ENCODE measurements around the gene SRA1.

DNA sequence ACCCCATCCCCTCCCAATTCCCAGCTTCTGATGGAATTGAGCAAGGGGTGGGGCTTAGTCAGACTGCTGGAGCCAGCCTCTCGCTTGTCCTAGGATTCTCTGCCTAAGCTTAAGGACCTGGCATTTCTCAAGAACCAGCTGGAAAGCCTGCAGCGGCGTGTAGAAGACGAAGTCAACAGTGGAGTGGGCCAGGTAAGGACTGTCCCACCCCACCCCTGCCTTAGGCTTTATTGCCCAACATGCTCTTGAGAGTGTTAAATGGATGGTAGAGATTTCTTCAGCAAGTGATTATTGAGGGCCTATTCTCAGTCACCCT, 8.5 kb upstream of the SRA1 start:
- TF ChIP-seq, protein P1, sequence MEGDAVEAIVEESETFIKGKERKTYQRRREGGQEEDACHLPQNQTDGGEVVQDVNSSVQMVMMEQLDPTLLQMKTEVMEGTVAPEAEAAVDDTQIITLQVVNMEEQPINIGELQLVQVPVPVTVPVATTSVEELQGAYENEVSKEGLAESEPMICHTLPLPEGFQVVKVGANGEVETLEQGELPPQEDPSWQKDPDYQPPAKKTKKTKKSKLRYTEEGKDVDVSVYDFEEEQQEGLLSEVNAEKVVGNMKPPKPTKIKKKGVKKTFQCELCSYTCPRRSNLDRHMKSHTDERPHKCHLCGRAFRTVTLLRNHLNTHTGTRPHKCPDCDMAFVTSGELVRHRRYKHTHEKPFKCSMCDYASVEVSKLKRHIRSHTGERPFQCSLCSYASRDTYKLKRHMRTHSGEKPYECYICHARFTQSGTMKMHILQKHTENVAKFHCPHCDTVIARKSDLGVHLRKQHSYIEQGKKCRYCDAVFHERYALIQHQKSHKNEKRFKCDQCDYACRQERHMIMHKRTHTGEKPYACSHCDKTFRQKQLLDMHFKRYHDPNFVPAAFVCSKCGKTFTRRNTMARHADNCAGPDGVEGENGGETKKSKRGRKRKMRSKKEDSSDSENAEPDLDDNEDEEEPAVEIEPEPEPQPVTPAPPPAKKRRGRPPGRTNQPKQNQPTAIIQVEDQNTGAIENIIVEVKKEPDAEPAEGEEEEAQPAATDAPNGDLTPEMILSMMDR (IDR thresholded peaks at IDR 0.05), result no peak
- no peak for TF ChIP-seq POLR2A (IDR thresholded peaks at IDR 0.05)
